DMS 273 (cell line): ENCODE data around the gene MTX1.

Source experiments
- DNase-seq: peaks from one replicate; lab custom pipeline; 2025; ENCODE audit not compliant: unreplicated experiment; lab: John Stamatoyannopoulos, UW

Gene MTX1

GRCh38 chr1:155173478-155174323 lies 34.8 kb upstream of the MTX1 start, which contains the start of gene TRIM46:
TSS of gene TRIM46 (plus strand) at chr1:155173849. CDS start at chr1:155173967, 118 bp downstream.
- peak; percentile 75 for DNase-seq

GRCh38 chr1:155174324-155175280 lies 33.9 kb upstream of the MTX1 start:
- DNase-seq: peak; percentile 66

GRCh38 chr1:155175281-155175926 lies 33.1 kb upstream of the MTX1 start:
- no peak for DNase-seq

- peak; percentile 61 for DNase-seq
Observed at GRCh38 chr1:155175927-155176371, 32.5 kb upstream of the MTX1 start.

DNA sequence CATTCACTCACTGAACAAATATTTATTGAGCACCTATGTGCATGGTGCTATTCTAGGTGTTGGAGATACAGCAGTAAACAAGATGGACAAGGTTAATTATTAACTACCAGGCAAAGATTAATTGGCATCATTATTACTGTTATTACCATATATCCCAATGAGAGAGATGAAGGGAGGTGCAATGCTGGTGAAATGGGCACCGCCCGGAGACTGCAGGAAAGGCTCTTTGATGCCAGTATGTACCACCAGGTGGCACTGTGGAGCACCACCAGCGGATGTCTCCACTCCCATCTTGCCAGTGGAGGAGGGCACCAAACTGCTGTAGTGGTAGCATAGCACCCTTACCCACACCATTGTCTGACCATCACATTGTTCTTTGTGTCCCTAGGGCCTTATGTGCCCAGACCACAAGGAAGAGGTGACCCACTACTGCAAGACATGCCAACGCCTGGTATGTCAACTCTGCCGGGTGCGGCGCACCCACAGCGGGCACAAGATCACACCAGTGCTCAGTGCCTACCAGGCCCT lies 31.9 kb upstream of the MTX1 start:
- DNase-seq: peak; percentile 92

- DNase-seq: no peak
Observed at GRCh38 chr1:155177192-155177917, 31.1 kb upstream of the MTX1 start.

GRCh38 chr1:155177918-155178281 lies 30.6 kb upstream of the MTX1 start:
- DNase-seq: no peak

DNA sequence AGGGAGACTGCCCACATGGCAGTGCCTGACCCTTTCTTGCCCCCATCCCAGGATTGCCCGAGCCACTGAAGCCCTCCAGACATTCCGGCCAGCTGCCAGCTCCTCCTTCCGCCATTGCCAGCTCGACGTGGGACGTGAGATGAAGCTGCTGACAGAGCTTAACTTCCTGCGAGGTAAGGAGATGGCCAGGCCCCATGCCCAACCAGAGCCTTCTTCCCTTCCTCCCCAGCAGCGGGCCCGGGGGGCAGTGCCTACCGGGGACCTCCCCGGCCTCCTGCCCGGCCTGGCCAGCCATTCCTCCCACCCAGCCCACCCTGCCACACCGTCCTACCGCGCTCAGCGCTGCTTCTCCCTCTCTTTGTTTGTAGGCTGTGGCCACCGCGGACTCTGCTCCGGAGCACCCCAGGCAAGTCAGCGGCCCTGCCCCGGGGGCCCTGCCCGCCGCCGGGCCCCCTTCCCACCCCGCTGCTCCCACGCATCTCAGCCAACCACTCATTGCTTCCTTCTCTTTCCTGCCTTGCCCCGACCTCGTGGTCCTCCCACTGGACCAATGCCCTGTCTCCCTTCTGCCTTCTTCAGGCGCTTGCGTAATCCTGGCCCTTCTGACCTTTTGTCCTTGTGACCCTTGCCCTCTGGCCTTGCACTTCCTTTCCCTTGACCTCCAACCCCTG lies 29.9 kb upstream of the MTX1 start:
- DNase-seq: no peak

DNA sequence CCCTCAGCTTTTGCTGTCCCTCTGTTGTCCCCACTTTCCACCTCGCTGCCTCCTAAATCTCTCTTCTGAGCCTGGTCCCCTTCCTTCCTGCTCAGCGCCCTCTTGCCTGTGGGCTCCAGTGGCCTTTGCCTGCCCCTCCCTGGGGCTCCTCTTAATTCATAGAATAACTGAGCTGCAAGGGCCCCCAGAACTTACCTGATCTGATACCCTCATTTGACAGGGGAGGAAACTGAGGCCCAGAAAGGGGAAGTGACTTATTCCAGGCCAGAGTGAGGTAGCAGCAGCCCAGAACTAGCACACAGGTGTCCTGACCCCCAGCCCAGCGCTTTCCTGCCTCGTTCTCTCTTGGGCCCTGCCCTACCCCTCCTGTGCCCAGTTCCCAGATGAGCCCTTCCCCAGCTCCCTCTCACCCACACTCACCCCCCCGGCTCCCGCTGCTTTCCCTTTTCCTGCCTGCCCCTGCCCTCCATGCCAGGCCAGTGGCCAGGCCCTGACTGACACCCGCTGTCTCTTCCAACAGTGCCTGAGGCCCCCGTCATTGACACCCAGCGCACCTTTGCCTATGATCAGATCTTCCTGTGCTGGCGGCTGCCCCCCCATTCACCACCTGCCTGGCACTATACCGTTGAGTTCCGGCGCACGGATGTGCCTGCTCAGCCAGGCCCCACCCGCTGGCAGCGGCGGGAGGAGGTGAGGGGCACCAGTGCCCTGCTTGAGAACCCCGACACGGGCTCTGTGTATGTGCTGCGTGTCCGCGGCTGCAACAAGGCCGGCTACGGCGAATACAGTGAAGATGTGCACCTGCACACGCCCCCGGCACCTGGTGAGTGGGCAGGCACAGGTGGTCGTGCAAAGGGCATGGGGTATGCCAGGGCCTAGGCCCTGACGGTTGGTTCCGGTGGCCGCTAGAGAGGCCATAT lies 29.1 kb upstream of the MTX1 start:
- DNase-seq: no peak

- DNase-seq: no peak
Observed at GRCh38 chr1:155181371-155182051, 27.0 kb upstream of the MTX1 start.

DNA sequence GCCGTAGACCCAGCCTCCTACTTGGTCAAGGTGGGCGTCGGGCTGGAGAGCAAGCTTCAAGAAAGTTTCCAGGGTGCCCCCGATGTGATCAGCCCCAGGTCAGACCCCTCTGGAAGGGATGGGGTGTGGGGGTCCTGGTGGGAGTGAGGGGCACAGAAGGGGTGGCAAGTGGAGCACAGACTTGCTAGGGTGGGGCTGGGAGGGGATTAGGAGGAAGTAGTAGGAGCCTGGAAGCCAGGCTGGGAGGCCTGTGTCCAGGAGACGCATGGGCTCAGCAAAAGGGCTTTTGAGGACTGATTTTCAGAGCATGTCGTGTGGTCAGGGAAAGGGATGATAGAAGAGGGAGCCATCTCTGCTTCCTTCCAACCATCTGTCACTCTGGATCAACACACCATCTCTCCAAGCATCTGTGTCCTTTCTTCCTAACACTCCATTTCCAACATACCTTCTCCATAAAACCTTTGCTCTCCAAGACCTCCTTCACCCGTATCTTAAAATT lies 26.4 kb upstream of the MTX1 start:
- no peak for DNase-seq

- DNase-seq: no peak
Observed at GRCh38 chr1:155183775-155184221, 24.7 kb upstream of the MTX1 start.

DNA sequence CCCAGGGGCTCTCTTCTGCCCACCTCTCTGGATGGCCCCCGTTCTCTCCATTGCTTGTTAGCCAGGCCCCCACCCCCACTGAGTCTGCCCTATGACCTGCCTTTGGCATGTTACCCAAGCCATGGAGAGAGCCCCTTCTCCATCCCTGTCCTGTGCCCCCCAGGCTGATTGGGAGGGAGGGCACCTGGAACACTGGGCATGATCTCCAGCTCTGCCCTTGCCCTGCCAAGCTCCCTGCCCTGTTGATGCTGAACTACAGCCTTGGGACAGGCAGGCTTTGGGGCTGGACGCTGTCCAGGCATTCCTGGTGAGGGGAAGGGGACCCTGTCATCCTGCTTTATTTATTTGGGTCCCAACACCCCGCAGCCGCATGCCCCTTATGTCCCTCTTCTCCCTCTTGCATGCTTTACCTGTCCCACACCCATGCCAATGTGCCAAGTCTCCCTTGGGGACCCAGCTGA lies 24.1 kb upstream of the MTX1 start:
- no peak for DNase-seq

GRCh38 chr1:155184835-155185782 lies 23.4 kb upstream of the MTX1 start:
- DNase-seq: no peak

DNA sequence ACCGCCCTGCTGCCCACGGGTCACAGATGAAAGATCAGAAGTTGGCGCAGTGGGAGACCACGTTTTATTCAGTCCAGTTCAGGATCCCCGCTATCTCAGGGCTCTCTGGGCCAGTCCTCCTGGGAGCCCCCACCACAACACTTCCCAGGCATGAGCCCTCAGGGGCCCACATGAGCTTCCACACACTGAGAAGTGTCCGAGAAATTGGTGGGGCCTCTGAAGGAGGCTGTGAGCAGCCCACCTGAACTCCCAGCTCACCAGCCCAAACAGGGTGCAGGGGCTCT lies 22.8 kb upstream of the MTX1 start:
- DNase-seq: no peak

DNA sequence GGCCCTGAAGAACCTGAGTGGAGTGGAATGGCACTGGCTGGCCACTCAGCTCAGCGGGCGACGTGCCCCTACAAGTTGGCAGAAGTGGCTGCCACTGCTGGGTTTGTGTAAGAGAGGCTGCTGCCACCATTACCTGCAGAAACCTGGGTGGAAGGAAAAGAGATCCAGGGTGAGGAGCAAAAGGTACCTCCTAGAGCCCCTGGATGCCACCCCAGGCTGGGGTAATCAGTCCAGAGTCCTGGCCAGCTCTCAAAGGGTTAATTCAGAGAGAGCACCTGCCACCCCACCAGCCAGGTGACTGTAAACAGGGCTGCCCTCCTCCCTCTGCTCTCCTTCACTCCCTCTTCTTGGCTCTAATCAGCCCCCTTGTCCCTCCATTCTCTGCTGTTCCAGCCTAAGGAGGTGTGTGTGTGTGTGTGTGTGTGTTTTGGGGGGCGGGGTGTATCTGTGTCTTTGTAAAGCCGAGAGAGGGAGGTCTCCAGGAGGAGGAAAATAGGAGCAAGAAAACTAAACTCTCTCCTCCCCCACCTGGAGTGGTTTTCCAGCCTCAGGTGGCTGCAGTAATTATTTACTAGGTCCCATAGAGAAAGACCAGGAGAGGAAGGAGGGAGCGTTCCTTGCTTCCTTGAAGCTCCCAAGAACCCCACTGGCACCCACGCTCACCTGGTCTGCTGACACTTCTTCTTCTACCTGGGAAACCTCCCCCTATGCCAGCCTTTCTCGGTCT lies 22.3 kb upstream of the MTX1 start:
- DNase-seq: no peak
